ENCODE results near the gene SLC34A3.
"Not testable (repeated sequence)": the region's sequence is repeated elsewhere in the genome, so short reads cannot be mapped to it uniquely, and the experiment has no call there.

The SLC34A3 gene

GRCh38 chr9:137256856-137257255, 26.2 kb downstream of the SLC34A3 start:
- no peak for DNase-seq

GRCh38 chr9:137262173-137262908, 31.6 kb downstream of the SLC34A3 start:
- DNase-seq, result not testable (repeated sequence)

GRCh38 chr9:137262909-137263285, 32.2 kb downstream of the SLC34A3 start:
- no peak for DNase-seq

- DNase-seq, result no peak
These were observed 32.8 kb downstream of the SLC34A3 start for GRCh38 chr9:137263506-137263905.

GRCh38 chr9:137264067-137264466, 33.4 kb downstream of the SLC34A3 start:
- DNase-seq, result no peak

GRCh38 chr9:137265496-137266161, 34.9 kb downstream of the SLC34A3 start:
- DNase-seq, result no peak

- peak in 1 of 4 experiments; percentile 0 for DNase-seq
These were observed 35.4 kb downstream of the SLC34A3 start for GRCh38 chr9:137266162-137266527.

- DNase-seq, result peak in 1 of 4 experiments; percentile 1
These were observed 36.1 kb downstream of the SLC34A3 start for GRCh38 chr9:137266585-137267453.

- peak in 1 of 4 experiments; percentile 2 for DNase-seq
These were observed 37.2 kb downstream of the SLC34A3 start for GRCh38 chr9:137267933-137268355.

- peak in 3 of 4 experiments; percentile 18 to 37 (median 26) for DNase-seq
These were observed 38.0 kb downstream of the SLC34A3 start for GRCh38 chr9:137268538-137269201.

GRCh38 chr9:137269231-137269772, 38.6 kb downstream of the SLC34A3 start:
- DNase-seq, result peak in 2 of 4 experiments; percentile 18 to 37

- no peak for DNase-seq
These were observed 40.4 kb downstream of the SLC34A3 start for GRCh38 chr9:137270929-137271695.

- no peak for DNase-seq
These were observed 41.0 kb downstream of the SLC34A3 start for GRCh38 chr9:137271696-137272076.

- DNase-seq, result no peak
These were observed 41.8 kb downstream of the SLC34A3 start for GRCh38 chr9:137272241-137273094.

GRCh38 chr9:137273095-137273490, 42.4 kb downstream of the SLC34A3 start:
- DNase-seq, result no peak

GRCh38 chr9:137273611-137274320, 43.1 kb downstream of the SLC34A3 start:
- peak in 1 of 4 experiments; percentile 0 for DNase-seq

GRCh38 chr9:137275203-137275587, 44.5 kb downstream of the SLC34A3 start:
- peak in 1 of 4 experiments; percentile 2 for DNase-seq

- peak in 2 of 4 experiments; percentile 29 to 49 for DNase-seq
These were observed 45.1 kb downstream of the SLC34A3 start for GRCh38 chr9:137275588-137276472.

Data from suppressor macrophage (primary cell).